Hepatocyte (in vitro differentiated cells): ENCODE results near the gene LOX.

ENCODE experiments used
- EZH2phosphoT487 ChIP-seq: fragments of 200-600 bp; sonication (generic); IDR thresholded peaks from one replicate; pipeline ENCODE4 v1.6.1; 2018; ENCODE audit warnings: antibody characterized with exemption, mild to moderate bottlenecking, low read depth, moderate library complexity; ENCODE audit not compliant: unreplicated experiment, severe bottlenecking
- TF ChIP-seq, protein P1 (sequence below): fragments of 200-600 bp; sonication (generic); IDR thresholded peaks from 2 replicates; pipeline ENCODE4 v1.5.1; 2016; ENCODE audit warnings: antibody characterized with exemption, mild to moderate bottlenecking; ENCODE audit not compliant: poor library complexity

DNA sequence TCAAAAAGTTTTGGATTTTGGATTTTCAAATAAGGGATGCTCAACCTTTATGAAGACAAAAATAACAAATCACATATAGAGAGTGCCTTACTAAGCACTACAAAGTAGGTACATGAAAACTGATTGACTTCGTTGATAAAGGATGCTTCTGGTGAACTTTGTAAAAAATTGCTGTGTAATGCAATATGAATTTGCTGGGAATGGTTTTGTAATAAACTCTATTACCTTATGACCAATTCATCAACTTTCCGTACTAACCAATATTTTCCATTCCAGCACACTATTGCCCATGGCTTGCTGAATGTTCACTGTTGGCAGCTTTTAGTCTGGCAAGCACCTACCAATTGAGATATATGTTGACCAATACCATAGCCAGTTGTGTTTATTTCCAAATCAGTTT, 27.9 kb upstream of the LOX start:
- TF ChIP-seq, protein P1, sequence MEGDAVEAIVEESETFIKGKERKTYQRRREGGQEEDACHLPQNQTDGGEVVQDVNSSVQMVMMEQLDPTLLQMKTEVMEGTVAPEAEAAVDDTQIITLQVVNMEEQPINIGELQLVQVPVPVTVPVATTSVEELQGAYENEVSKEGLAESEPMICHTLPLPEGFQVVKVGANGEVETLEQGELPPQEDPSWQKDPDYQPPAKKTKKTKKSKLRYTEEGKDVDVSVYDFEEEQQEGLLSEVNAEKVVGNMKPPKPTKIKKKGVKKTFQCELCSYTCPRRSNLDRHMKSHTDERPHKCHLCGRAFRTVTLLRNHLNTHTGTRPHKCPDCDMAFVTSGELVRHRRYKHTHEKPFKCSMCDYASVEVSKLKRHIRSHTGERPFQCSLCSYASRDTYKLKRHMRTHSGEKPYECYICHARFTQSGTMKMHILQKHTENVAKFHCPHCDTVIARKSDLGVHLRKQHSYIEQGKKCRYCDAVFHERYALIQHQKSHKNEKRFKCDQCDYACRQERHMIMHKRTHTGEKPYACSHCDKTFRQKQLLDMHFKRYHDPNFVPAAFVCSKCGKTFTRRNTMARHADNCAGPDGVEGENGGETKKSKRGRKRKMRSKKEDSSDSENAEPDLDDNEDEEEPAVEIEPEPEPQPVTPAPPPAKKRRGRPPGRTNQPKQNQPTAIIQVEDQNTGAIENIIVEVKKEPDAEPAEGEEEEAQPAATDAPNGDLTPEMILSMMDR: no peak
- no peak for TF ChIP-seq EZH2phosphoT487
